IPS-15b (cell line): ENCODE results near the gene CYSRT1.
"Not testable (repeated sequence)": the region's sequence is repeated elsewhere in the genome, so short reads cannot be mapped to it uniquely, and the experiment has no call there.

Experiments used
- H3K27me3 ChIP-seq: one replicate; pipeline ENCODE4 v1.6.1; 2013; ENCODE audit warnings: low read length; ENCODE audit not compliant: control insufficient read depth, insufficient read depth
- H3K36me3 ChIP-seq: one replicate; pipeline ENCODE4 v1.6.1; 2013; ENCODE audit warnings: low read length; ENCODE audit not compliant: control insufficient read depth, insufficient read depth
- H3K4me1 ChIP-seq: one replicate; pipeline ENCODE4 v1.6.1; 2013; ENCODE audit warnings: mild to moderate bottlenecking, low read length; ENCODE audit not compliant: control insufficient read depth, insufficient read depth
- H3K4me3 ChIP-seq: one replicate; pipeline ENCODE4 v1.5.1; 2013; ENCODE audit warnings: low read depth, low read length
- H3K9ac ChIP-seq: one replicate; pipeline ENCODE4 v1.6.1; 2013; ENCODE audit warnings: low read depth, mild to moderate bottlenecking, low read length
- H3K9me3 ChIP-seq: one replicate; pipeline ENCODE4 v1.6.1; 2013; ENCODE audit warnings: mild to moderate bottlenecking, low read length; ENCODE audit not compliant: control insufficient read depth, insufficient read depth

Gene CYSRT1

GRCh38 chr9:137256362-137256761 is 31.4 kb downstream of the CYSRT1 start:
- H3K36me3 ChIP-seq, result peaks cover 15% of the 10 kb centered on the region
- peaks cover 4% of the 10 kb centered on the region for H3K4me1 ChIP-seq
- no peaks in the 10 kb centered on the region for H3K27me3 ChIP-seq
- H3K9ac ChIP-seq, result no peak overlapping the region
- H3K9me3 ChIP-seq, result no peaks in the 10 kb centered on the region
- peak overlapping the region; percentile 80 for H3K4me3 ChIP-seq

- Histone ChIP-seq H3K36me3 (peaks cover 15% of the 10 kb centered on the region), H3K4me1 (peaks cover 4% of the 10 kb centered on the region), H3K27me3 (no peaks in the 10 kb centered on the region), H3K4me3 (no peak overlapping the region), H3K9me3 (no peaks in the 10 kb centered on the region), H3K9ac (no peak overlapping the region)
Observed at GRCh38 chr9:137256856-137257255, 31.9 kb downstream of the CYSRT1 start.

GRCh38 chr9:137262173-137262908 is 37.4 kb downstream of the CYSRT1 start:
- H3K36me3 ChIP-seq, result peaks cover 47% of the 10 kb centered on the region
- H3K4me1 ChIP-seq, result not testable (repeated sequence)

GRCh38 chr9:137262909-137263285 is 37.9 kb downstream of the CYSRT1 start:
- Histone ChIP-seq H3K9me3 (no peaks in the 10 kb centered on the region), H3K4me3 (no peak overlapping the region), H3K36me3 (peaks cover 47% of the 10 kb centered on the region), H3K4me1 (no peaks in the 10 kb centered on the region), H3K9ac (no peak overlapping the region), H3K27me3 (no peaks in the 10 kb centered on the region)

More at GRCh38 chr9:137262173-137262908, 37.4 kb downstream of the CYSRT1 start:
- not testable (repeated sequence) for H3K4me3 ChIP-seq, H3K27me3 ChIP-seq, H3K9me3 ChIP-seq, H3K9ac ChIP-seq

- no peak overlapping the region for H3K4me3 ChIP-seq
- H3K9ac ChIP-seq, result no peak overlapping the region
- H3K36me3 ChIP-seq, result peaks cover 49% of the 10 kb centered on the region
Observed at GRCh38 chr9:137263506-137263905, 38.5 kb downstream of the CYSRT1 start.

GRCh38 chr9:137264067-137264466 is 39.1 kb downstream of the CYSRT1 start:
- Histone ChIP-seq H3K4me3 (no peak overlapping the region), H3K9ac (no peak overlapping the region), H3K27me3 (no peaks in the 10 kb centered on the region), H3K9me3 (no peaks in the 10 kb centered on the region), H3K36me3 (peaks cover 50% of the 10 kb centered on the region), H3K4me1 (no peaks in the 10 kb centered on the region)

More at GRCh38 chr9:137263506-137263905, 38.5 kb downstream of the CYSRT1 start:
- H3K9me3 ChIP-seq, result no peaks in the 10 kb centered on the region
- H3K27me3 ChIP-seq, result no peaks in the 10 kb centered on the region
- no peaks in the 10 kb centered on the region for H3K4me1 ChIP-seq

GRCh38 chr9:137265496-137266161 is 40.7 kb downstream of the CYSRT1 start:
- Histone ChIP-seq H3K4me3 (no peak overlapping the region), H3K4me1 (no peaks in the 10 kb centered on the region), H3K9ac (no peak overlapping the region), H3K36me3 (peaks cover 50% of the 10 kb centered on the region), H3K27me3 (no peaks in the 10 kb centered on the region), H3K9me3 (no peaks in the 10 kb centered on the region)

- Histone ChIP-seq H3K4me3 (no peak overlapping the region), H3K9ac (no peak overlapping the region), H3K36me3 (peaks cover 52% of the 10 kb centered on the region), H3K9me3 (no peaks in the 10 kb centered on the region), H3K27me3 (no peaks in the 10 kb centered on the region), H3K4me1 (no peaks in the 10 kb centered on the region)
Observed at GRCh38 chr9:137266162-137266527, 41.2 kb downstream of the CYSRT1 start.

- Histone ChIP-seq H3K36me3 (peaks cover 52% of the 10 kb centered on the region), H3K4me3 (no peak overlapping the region), H3K4me1 (no peaks in the 10 kb centered on the region), H3K27me3 (no peaks in the 10 kb centered on the region), H3K9me3 (no peaks in the 10 kb centered on the region), H3K9ac (no peak overlapping the region)
Observed at GRCh38 chr9:137266585-137267453, 41.8 kb downstream of the CYSRT1 start.

- H3K4me3 ChIP-seq, result no peak overlapping the region
- H3K9me3 ChIP-seq, result no peaks in the 10 kb centered on the region
- peaks cover 54% of the 10 kb centered on the region for H3K36me3 ChIP-seq
Observed at GRCh38 chr9:137267933-137268355, 43.0 kb downstream of the CYSRT1 start.

GRCh38 chr9:137268538-137269201 is 43.7 kb downstream of the CYSRT1 start:
- no peaks in the 10 kb centered on the region for H3K4me1 ChIP-seq
- H3K9me3 ChIP-seq, result no peaks in the 10 kb centered on the region
- H3K9ac ChIP-seq, result no peak overlapping the region
- peaks cover 52% of the 10 kb centered on the region for H3K36me3 ChIP-seq
- H3K27me3 ChIP-seq, result no peaks in the 10 kb centered on the region
- H3K4me3 ChIP-seq, result no peak overlapping the region

More at GRCh38 chr9:137267933-137268355, 43.0 kb downstream of the CYSRT1 start:
- H3K27me3 ChIP-seq, result no peaks in the 10 kb centered on the region
- H3K4me1 ChIP-seq, result no peaks in the 10 kb centered on the region
- H3K9ac ChIP-seq, result no peak overlapping the region
